ENCODE data around the gene SUPT20H.

The SUPT20H gene

GRCh38 chr13:37049810-37050209 is 9.7 kb downstream of the SUPT20H start:
- peaks cover 51% of the 10 kb centered on the region for H3K79me2 ChIP-seq (ENCODE audit: insufficient read depth, low read length)
- H3F3A ChIP-seq (ENCODE audit: insufficient read depth) = no peaks in the 10 kb centered on the region
- H3K27ac ChIP-seq (ENCODE audit: low read depth, low read length) = no peak overlapping the region
- H3K4me2 ChIP-seq (ENCODE audit: low read depth, low read length, poor library complexity, severe bottlenecking) = no peak overlapping the region
- no peaks in the 10 kb centered on the region for H3K27me3 ChIP-seq (ENCODE audit: low read length)
- H2AFZ ChIP-seq (ENCODE audit: low read depth, low read length, severe bottlenecking) = no peak overlapping the region
- TF ChIP-seq CTCF (IDR thresholded peaks at IDR 0.05; ENCODE audit: insufficient read depth, low read length, poor library complexity, severe bottlenecking) = no peak
- TF ChIP-seq EZH2phosphoT487 (conservative IDR thresholded peaks at IDR 0.05; ENCODE audit: low read length) = no peak
- no peaks in the 10 kb centered on the region for H3K9me3 ChIP-seq (ENCODE audit: insufficient read depth, low read length)
- no peak overlapping the region for H3K4me3 ChIP-seq (ENCODE audit: insufficient read depth, low read length, poor library complexity, severe bottlenecking)
- H4K20me1 ChIP-seq (ENCODE audit: low read depth, low read length) = no peaks in the 10 kb centered on the region
- peaks cover 42% of the 10 kb centered on the region; the same call in 1 of the 2 replicates for H3K36me3 ChIP-seq (ENCODE audit: low read length)
- H3K9ac ChIP-seq (ENCODE audit: low read length) = no peak overlapping the region
- H3K9me2 ChIP-seq (replicated peaks; ENCODE audit: insufficient read depth, low read length) = no peaks in the 10 kb centered on the region

GRCh38 chr13:37047846-37048245 is 11.6 kb downstream of the SUPT20H start:
- Histone ChIP-seq H3K4me3 (ENCODE audit: insufficient read depth, low read length, poor library complexity, severe bottlenecking) (no peak overlapping the region), H2AFZ (ENCODE audit: low read depth, low read length, severe bottlenecking) (no peak overlapping the region), H3K27ac (ENCODE audit: low read depth, low read length) (no peak overlapping the region), H3F3A (ENCODE audit: insufficient read depth) (no peaks in the 10 kb centered on the region), H3K9me3 (ENCODE audit: insufficient read depth, low read length) (no peaks in the 10 kb centered on the region), H3K27me3 (ENCODE audit: low read length) (no peaks in the 10 kb centered on the region), H3K79me2 (ENCODE audit: insufficient read depth, low read length) (peaks cover 42% of the 10 kb centered on the region), H3K9ac (ENCODE audit: low read length) (no peak overlapping the region), H3K36me3 (ENCODE audit: low read length) (peaks cover 56% of the 10 kb centered on the region; the same call in 1 of the 2 replicates), H4K20me1 (ENCODE audit: low read depth, low read length) (no peaks in the 10 kb centered on the region), H3K4me2 (ENCODE audit: low read depth, low read length, poor library complexity, severe bottlenecking) (no peak overlapping the region), H3K9me2 (replicated peaks; ENCODE audit: insufficient read depth, low read length) (no peaks in the 10 kb centered on the region)
- no peak for TF ChIP-seq EZH2phosphoT487 (conservative IDR thresholded peaks at IDR 0.05; ENCODE audit: low read length)
- no peak for TF ChIP-seq CTCF (IDR thresholded peaks at IDR 0.05; ENCODE audit: insufficient read depth, low read length, poor library complexity, severe bottlenecking)

- H3K4me3 ChIP-seq (ENCODE audit: insufficient read depth, low read length, poor library complexity, severe bottlenecking) = no peak overlapping the region
- H4K20me1 ChIP-seq (ENCODE audit: low read depth, low read length) = no peaks in the 10 kb centered on the region
- H3K27me3 ChIP-seq (ENCODE audit: low read length) = no peaks in the 10 kb centered on the region
- no peak overlapping the region for H3K9ac ChIP-seq (ENCODE audit: low read length)
- no peaks in the 10 kb centered on the region for H3K9me2 ChIP-seq (replicated peaks; ENCODE audit: insufficient read depth, low read length)
- H3K36me3 ChIP-seq (ENCODE audit: low read length) = peaks cover 64% of the 10 kb centered on the region; the same call in 1 of the 2 replicates
- no peak overlapping the region for H3K27ac ChIP-seq (ENCODE audit: low read depth, low read length)
- H3K79me2 ChIP-seq (ENCODE audit: insufficient read depth, low read length) = peaks cover 34% of the 10 kb centered on the region
- H2AFZ ChIP-seq (ENCODE audit: low read depth, low read length, severe bottlenecking) = no peak overlapping the region
- H3K9me3 ChIP-seq (ENCODE audit: insufficient read depth, low read length) = no peaks in the 10 kb centered on the region
- no peak for TF ChIP-seq EZH2phosphoT487 (conservative IDR thresholded peaks at IDR 0.05; ENCODE audit: low read length)
- no peak for TF ChIP-seq CTCF (IDR thresholded peaks at IDR 0.05; ENCODE audit: insufficient read depth, low read length, poor library complexity, severe bottlenecking)
- H3K4me2 ChIP-seq (ENCODE audit: low read depth, low read length, poor library complexity, severe bottlenecking) = no peak overlapping the region
- H3F3A ChIP-seq (ENCODE audit: insufficient read depth) = no peaks in the 10 kb centered on the region
These were observed 12.5 kb downstream of the SUPT20H start for GRCh38 chr13:37047032-37047431.
